HG03045 (cell line): ENCODE data around the gene GDAP1L1.
"Not testable (repeated sequence)": the region's sequence is repeated elsewhere in the genome, so short reads cannot be mapped to it uniquely, and the experiment has no call there.

ENCODE experiments used
- ATAC-seq: cut with Tn5 transposase; IDR thresholded peaks from one replicate; pipeline ENCODE4 v1.9.1; 2021; ENCODE audit warnings: mild to moderate bottlenecking, moderate library complexity; ENCODE audit not compliant: unreplicated experiment

GDAP1L1 gene

GRCh38 chr20:44219170-44219730 lies 27.9 kb upstream of the GDAP1L1 start:
- ATAC-seq = no peak

- no peak for ATAC-seq
Observed at GRCh38 chr20:44219791-44220190, 27.3 kb upstream of the GDAP1L1 start.

- no peak for ATAC-seq
Observed at GRCh38 chr20:44221368-44221954, 25.6 kb upstream of the GDAP1L1 start.

- no peak for ATAC-seq
Observed at GRCh38 chr20:44222027-44222426, 25.1 kb upstream of the GDAP1L1 start.

- no peak for ATAC-seq
Observed at GRCh38 chr20:44222633-44223368, 24.3 kb upstream of the GDAP1L1 start.

- no peak for ATAC-seq
Observed at GRCh38 chr20:44223721-44224120, 23.4 kb upstream of the GDAP1L1 start.

GRCh38 chr20:44224637-44225036 lies 22.5 kb upstream of the GDAP1L1 start:
- ATAC-seq = no peak

GRCh38 chr20:44228465-44229258 lies 18.4 kb upstream of the GDAP1L1 start:
- ATAC-seq = no peak

GRCh38 chr20:44231193-44231592 lies 15.9 kb upstream of the GDAP1L1 start:
- ATAC-seq = no peak

GRCh38 chr20:44231713-44232468 lies 15.2 kb upstream of the GDAP1L1 start:
- ATAC-seq = no peak

- ATAC-seq = not testable (repeated sequence)
Observed at GRCh38 chr20:44232469-44232856, 14.6 kb upstream of the GDAP1L1 start.

GRCh38 chr20:44233436-44234016 lies 13.6 kb upstream of the GDAP1L1 start:
- ATAC-seq = no peak

GRCh38 chr20:44234566-44235317 lies 12.4 kb upstream of the GDAP1L1 start:
- no peak for ATAC-seq

GRCh38 chr20:44235702-44236101 lies 11.4 kb upstream of the GDAP1L1 start:
- no peak for ATAC-seq

- ATAC-seq = not testable (repeated sequence)
Observed at GRCh38 chr20:44236840-44237239, 10.3 kb upstream of the GDAP1L1 start.

GRCh38 chr20:44241796-44242195 lies 5.3 kb upstream of the GDAP1L1 start:
- no peak for ATAC-seq

GRCh38 chr20:44245977-44246376 lies 1.1 kb upstream of the GDAP1L1 start:
- ATAC-seq = no peak

- ATAC-seq = no peak
Observed at GRCh38 chr20:44247586-44248409, 690 bp downstream of the GDAP1L1 start.

- ATAC-seq = no peak
Observed at GRCh38 chr20:44248410-44248759, 1.3 kb downstream of the GDAP1L1 start.
